K562 (cell line): ENCODE measurements around the gene RASIP1. TPM values are rescaled to one million over a fixed set of nuclear protein-coding genes. Genes with fewer than 3 reads are reported as not detected.
A peak's percentile ranks its signal among the peaks of the same experiment; 100 is the strongest.

Experiments used
- CREM ChIP-seq: IDR thresholded peaks from 2 replicates; pipeline ENCODE4 v1.6.1; 2014; ENCODE audit warnings: antibody characterized with exemption, low read depth
- MEF2D ChIP-seq: conservative IDR thresholded peaks from 2 replicates; pipeline ENCODE4 v1.6.1; 2016; ENCODE audit warnings: low read depth, missing genetic modification characterization, missing compliant biosample characterization
- MEIS2 ChIP-seq: fragments of 450-650 bp; IDR thresholded peaks from 2 replicates; pipeline ENCODE4 v1.6.1; 2014; ENCODE audit warnings: mild to moderate bottlenecking; ENCODE audit not compliant: partially characterized antibody
- MTA3 ChIP-seq: fragments of 450-650 bp; formaldehyde crosslinking; IDR thresholded peaks from 2 replicates; pipeline ENCODE4 v1.6.1; 2017; ENCODE audit warnings: mild to moderate bottlenecking, borderline replicate concordance
- NEUROD1 ChIP-seq: fragments of 150-350 bp; IDR thresholded peaks from 2 replicates; pipeline ENCODE4 v1.6.1; 2014; ENCODE audit warnings: borderline replicate concordance, low read length, low read depth; ENCODE audit not compliant: partially characterized antibody
- POLR2B ChIP-seq: fragments of 450-650 bp; IDR thresholded peaks from 2 replicates; pipeline ENCODE4 v1.6.1; 2018; ENCODE audit warnings: low read depth; ENCODE audit not compliant: partially characterized antibody
- POLR2G ChIP-seq: fragments of 200-400 bp; formaldehyde crosslinking; IDR thresholded peaks from 2 replicates; pipeline ENCODE4 v1.6.1; 2017; ENCODE audit warnings: low read depth, mild to moderate bottlenecking, antibody characterized with exemption, low read length, moderate library complexity
- RAD51 ChIP-seq: fragments of 450-650 bp; IDR thresholded peaks from 2 replicates; pipeline ENCODE4 v1.7.1; 2016; ENCODE audit warnings: low read depth, mild to moderate bottlenecking, borderline replicate concordance
- RBBP5 ChIP-seq: fragments of 200-600 bp; sonication (generic); IDR thresholded peaks from 2 replicates; pipeline ENCODE4 v1.6.1; 2012; ENCODE audit warnings: borderline replicate concordance, mild to moderate bottlenecking, low read length, control low read depth, inconsistent platforms; ENCODE audit not compliant: insufficient read depth, poor library complexity, severe bottlenecking
- RBFOX2 ChIP-seq: fragments of 200-400 bp; formaldehyde crosslinking; IDR thresholded peaks from 2 replicates; pipeline ENCODE4 v1.6.1; 2017; ENCODE audit warnings: low read depth, mild to moderate bottlenecking, low read length, moderate library complexity
- SIX5 ChIP-seq, 2 experiments: IDR thresholded peaks; 2 replicates each; pipeline ENCODE4 v1.6.1; 2011; ENCODE audit warnings: low read length in 2 of 2, borderline replicate concordance in 1 of 2, low read depth in 1 of 2, mild to moderate bottlenecking in 1 of 2, moderate library complexity in 1 of 2; ENCODE audit not compliant: insufficient read depth in 1 of 2
- TAF1 ChIP-seq: IDR thresholded peaks from 2 replicates; pipeline ENCODE4 v1.6.1; 2011; ENCODE audit warnings: mild to moderate bottlenecking, low read length, moderate library complexity; ENCODE audit not compliant: insufficient read depth, control insufficient read depth, severe bottlenecking; ENCODE audit errors: extremely low read depth
- TBP ChIP-seq: optimal IDR thresholded peaks from 2 replicates; pipeline ENCODE3; 2011; ENCODE audit warnings: low read depth, low read length, improper control_type of control experiment
- USF2 ChIP-seq: sonication (generic); formaldehyde crosslinking; IDR thresholded peaks from 2 replicates; pipeline ENCODE4 v1.5.0; 2020; ENCODE audit warnings: missing genetic modification reagents
- ZFP1 ChIP-seq: fragments of 450-650 bp; formaldehyde crosslinking; IDR thresholded peaks from 2 replicates; pipeline ENCODE4 v1.4.0; 2020; ENCODE audit warnings: mild to moderate bottlenecking, mixed read lengths
- ZNF318 ChIP-seq, 2 experiments: fragments of 450-650 bp; IDR thresholded peaks; 2 replicates each; pipeline ENCODE4 v1.6.1; 2016; ENCODE audit warnings: mild to moderate bottlenecking in 2 of 2, borderline replicate concordance in 1 of 2, low read depth in 1 of 2, moderate library complexity in 1 of 2
- ZNF644 ChIP-seq: fragments of 200-800 bp; sonication (Bioruptor generic); IDR thresholded peaks from 2 replicates; pipeline ENCODE4 v1.6.1; 2016; ENCODE audit warnings: low read depth, missing genetic modification characterization, missing compliant biosample characterization
- polyA plus RNA-seq, 8 experiments: library from polyadenylated mRNA; depleted of rRNA in 4 of 8; stranded (reverse) in 5 of 8; unstranded in 3 of 8; fragments of >200 nt; fragmentation: Nextera tagmentation in 2 of 8; fragmentation: Illumina TruSeq in 1 of 8; extraction: Ambion mirVana in 2 of 8; extraction: Trizol in 1 of 8; gene quantifications; 2 replicates each; pipeline versions ENCODE4 v1.2.1 to v1.2.3, GENCODE V29; 2011 to 2014; ENCODE audit warnings: inconsistent platforms in 1 of 8, missing spikeins in 1 of 8
- total RNA-seq, 7 experiments: library from RNA; depleted of rRNA in 6 of 7; stranded (reverse); fragments of >200 nt in 6 of 7; fragmentation: Illumina TruSeq in 2 of 7; extraction: Trizol in 2 of 7; gene quantifications; 2 replicates each; pipeline versions ENCODE4 v1.2.1 to v1.2.3, GENCODE V29; 2011 to 2021; ENCODE audit warnings: low replicate concordance in 1 of 7

RASIP1 gene
- total and polyA plus RNA-seq, 9 of the 15 experiments (the other 6 are each of a cell fraction or from before 2014, with no cell fraction given) = 0.20 to 4.7 (median 1.5) TPM

DNA sequence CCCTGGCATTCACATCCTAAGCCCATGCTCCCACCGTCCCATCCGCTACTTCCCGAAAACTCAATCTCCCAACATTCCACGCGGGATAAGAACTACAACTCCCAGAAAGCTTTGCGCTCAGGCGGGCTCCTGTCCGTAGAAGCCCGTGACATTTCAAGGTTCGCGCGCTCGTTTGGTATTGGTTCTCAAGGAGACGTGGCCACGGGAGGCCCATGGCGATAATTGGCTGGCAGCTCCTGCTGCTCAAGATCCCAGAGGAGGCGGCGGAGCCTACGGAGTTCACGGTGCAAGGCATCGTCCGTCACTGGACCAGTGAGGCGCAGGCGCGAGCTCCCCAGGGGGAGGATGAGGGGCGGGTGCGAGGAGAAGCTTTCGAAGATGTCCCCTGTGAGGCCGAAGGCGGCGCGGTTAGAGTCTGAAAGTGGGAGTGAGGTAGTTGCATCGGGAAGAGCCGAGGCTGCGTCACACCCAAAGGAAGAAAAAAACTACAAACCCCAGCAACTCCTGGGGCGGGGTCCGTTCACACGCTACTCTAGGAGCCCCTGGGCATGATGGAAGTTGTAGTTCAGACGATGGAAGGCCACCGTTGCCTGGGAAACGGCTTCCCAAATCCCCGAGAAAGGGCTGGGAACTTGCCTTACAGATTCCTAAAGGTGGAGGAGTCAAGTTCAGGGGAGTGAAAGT is 19.7 kb downstream of the RASIP1 start (continued):
- peak; percentile 48 for TF ChIP-seq POLR2B
- TF ChIP-seq USF2 (CRISPR knock-in tag) = peak; percentile 54
- TF ChIP-seq CREM = peak; percentile 84
- TF ChIP-seq TBP = peak; percentile 55
- no peak for TF ChIP-seq RBBP5
- peak; percentile 71 for TF ChIP-seq MEIS2
- 0 out of 2 replicates have a peak, but pooled peaks have one; percentile 6 for TF ChIP-seq MEF2D (tag)
- TF ChIP-seq RAD51 = peak; percentile 49; the same call in 1 of the 2 replicates
- peak; percentile 56; the same call in 1 of the 2 replicates for TF ChIP-seq MTA3
- TF ChIP-seq TAF1 = peak; percentile 24
- peak; percentile 86; the same call in 1 of the 2 replicates for TF ChIP-seq ZNF644 (tag)
- peak; percentile 97 to 99 for TF ChIP-seq SIX5 (IDR thresholded peaks at IDR 0.05; ENCODE audit: borderline replicate concordance in 1 of 2, insufficient read depth in 1 of 2, low read depth in 1 of 2, low read length in 2 of 2)
- peak; percentile 86 for TF ChIP-seq POLR2G
- TF ChIP-seq RBFOX2 = peak; percentile 86
- peak; percentile 76 for TF ChIP-seq NEUROD1
- no peak for TF ChIP-seq ZNF318 (IDR thresholded peaks at IDR 0.05; ENCODE audit: borderline replicate concordance in 1 of 2, low read depth in 1 of 2)
- TF ChIP-seq ZFP1 (CRISPR knock-in tag) = no peak
